ENCODE data around the gene ZNF423.

ZNF423 gene

GRCh38 chr16:49846800-49847199, 9.1 kb downstream of the ZNF423 start:
- DNase-seq: no peak

GRCh38 chr16:49844359-49844758, 11.6 kb downstream of the ZNF423 start:
- no peak for DNase-seq

- no peak for DNase-seq
These were observed 12.2 kb downstream of the ZNF423 start for GRCh38 chr16:49843758-49844157.

GRCh38 chr16:49842972-49843371, 12.9 kb downstream of the ZNF423 start:
- no peak for DNase-seq

GRCh38 chr16:49839017-49839825, 16.7 kb downstream of the ZNF423 start:
- no peak for DNase-seq

GRCh38 chr16:49838441-49839016, 17.4 kb downstream of the ZNF423 start:
- DNase-seq: no peak

- no peak for DNase-seq
These were observed 18.1 kb downstream of the ZNF423 start for GRCh38 chr16:49837688-49838410.

GRCh38 chr16:49836668-49837067, 19.2 kb downstream of the ZNF423 start:
- no peak for DNase-seq

GRCh38 chr16:49836218-49836617, 19.7 kb downstream of the ZNF423 start:
- no peak for DNase-seq

- DNase-seq: no peak
These were observed 20.6 kb downstream of the ZNF423 start for GRCh38 chr16:49835161-49835777.

GRCh38 chr16:49834531-49835151, 21.3 kb downstream of the ZNF423 start:
- no peak for DNase-seq

GRCh38 chr16:49833796-49834530, 21.9 kb downstream of the ZNF423 start:
- no peak for DNase-seq

GRCh38 chr16:49833085-49833484, 22.8 kb downstream of the ZNF423 start:
- DNase-seq: no peak

GRCh38 chr16:49832177-49832576, 23.7 kb downstream of the ZNF423 start:
- no peak for DNase-seq

GRCh38 chr16:49830873-49831272, 25.0 kb downstream of the ZNF423 start:
- no peak for DNase-seq

GRCh38 chr16:49828533-49829267, 27.2 kb downstream of the ZNF423 start:
- DNase-seq: no peak

GRCh38 chr16:49827805-49828438, 28.0 kb downstream of the ZNF423 start:
- DNase-seq: no peak

GRCh38 chr16:49826515-49826914, 29.4 kb downstream of the ZNF423 start:
- no peak for DNase-seq

GRCh38 chr16:49825041-49825440, 30.9 kb downstream of the ZNF423 start:
- DNase-seq: no peak

- no peak for DNase-seq
These were observed 31.3 kb downstream of the ZNF423 start for GRCh38 chr16:49824593-49824992.
